HepG2 (cell line): ENCODE results near the gene C15orf62. TPM values are rescaled to one million over a fixed set of nuclear protein-coding genes. Genes with fewer than 3 reads are reported as not detected.
A peak's percentile ranks its signal among the peaks of the same experiment; 100 is the strongest.

Source experiments
- CREB3 ChIP-seq: sonication (generic); formaldehyde crosslinking; IDR thresholded peaks from 2 replicates; pipeline ENCODE4 v1.5.0; 2020; ENCODE audit warnings: missing genetic modification reagents
- HMGXB4 ChIP-seq, 2 experiments: sonication (generic) in 1 of 2; formaldehyde crosslinking in 1 of 2; IDR thresholded peaks; 2 replicates each; pipeline versions ENCODE4 v1.4.0 to v1.6.1; 2018 to 2020; ENCODE audit warnings: missing genetic modification reagents in 2 of 2, borderline replicate concordance in 1 of 2, low read depth in 1 of 2, mild to moderate bottlenecking in 1 of 2, missing biosample characterization in 1 of 2
- NR0B2 ChIP-seq: sonication (generic); formaldehyde crosslinking; IDR thresholded peaks from 2 replicates; pipeline ENCODE4 v1.4.0; 2020; ENCODE audit warnings: mild to moderate bottlenecking, missing genetic modification reagents
- ZNF484 ChIP-seq: sonication (generic); formaldehyde crosslinking; IDR thresholded peaks from 2 replicates; pipeline ENCODE4 v1.5.1; 2020; ENCODE audit warnings: mild to moderate bottlenecking, low read depth, missing genetic modification reagents, borderline replicate concordance
- ZNF800 ChIP-seq: sonication (generic); formaldehyde crosslinking; IDR thresholded peaks from 2 replicates; pipeline ENCODE4 v1.4.0; 2020; ENCODE audit warnings: missing genetic modification reagents
- ZSCAN31 ChIP-seq: sonication (generic); formaldehyde crosslinking; IDR thresholded peaks from 2 replicates; pipeline ENCODE4 v1.5.0; 2020; ENCODE audit warnings: low read depth, mild to moderate bottlenecking, missing genetic modification reagents
- polyA plus RNA-seq, 8 experiments: library from polyadenylated mRNA; depleted of rRNA in 3 of 8; stranded (reverse) in 7 of 8; unstranded in 1 of 8; fragments of >200 nt; fragmentation: Illumina TruSeq in 4 of 8; extraction: Trizol in 4 of 8; gene quantifications; 2 replicates each; pipeline versions ENCODE4 v1.2.1 to v1.2.3, GENCODE V29; 2011 to 2016; ENCODE audit warnings: low read depth in 4 of 8, missing spikeins in 1 of 8, mixed read lengths in 1 of 8; ENCODE audit not compliant: insufficient read depth in 1 of 8
- total RNA-seq, 5 experiments: library from RNA; depleted of rRNA; stranded (reverse); fragments of >200 nt; fragmentation: Illumina TruSeq; extraction: Trizol; gene quantifications; 2 replicates each; pipeline ENCODE4 v1.2.3, GENCODE V29; 2016; ENCODE audit warnings: low read depth in 1 of 5
- TF ChIP-seq, protein P1 (sequence below): sonication (generic); formaldehyde crosslinking; IDR thresholded peaks from 2 replicates; pipeline ENCODE4 v1.4.0; 2020; ENCODE audit warnings: missing genetic modification reagents
- TF ChIP-seq, protein P2 (sequence below): sonication (generic); formaldehyde crosslinking; IDR thresholded peaks from 2 replicates; pipeline ENCODE4 v1.4.0; 2020; ENCODE audit warnings: mild to moderate bottlenecking, missing genetic modification reagents
- TF ChIP-seq, protein P3 (sequence below): sonication (generic); formaldehyde crosslinking; IDR thresholded peaks from 2 replicates; pipeline ENCODE4 v1.5.0; 2020; ENCODE audit warnings: missing genetic modification reagents
- TF ChIP-seq, protein P4 (sequence below): IDR thresholded peaks from 2 replicates; pipeline ENCODE4 v1.6.1; 2018; ENCODE audit warnings: missing genetic modification reagents, mild to moderate bottlenecking, missing compliant biosample characterization

The C15orf62 gene
- total and polyA plus RNA-seq, 2 of the 13 experiments (the other 11 are each of a cell fraction or from before 2014, with no cell fraction given) = 0.51 to 1.1 TPM

DNA sequence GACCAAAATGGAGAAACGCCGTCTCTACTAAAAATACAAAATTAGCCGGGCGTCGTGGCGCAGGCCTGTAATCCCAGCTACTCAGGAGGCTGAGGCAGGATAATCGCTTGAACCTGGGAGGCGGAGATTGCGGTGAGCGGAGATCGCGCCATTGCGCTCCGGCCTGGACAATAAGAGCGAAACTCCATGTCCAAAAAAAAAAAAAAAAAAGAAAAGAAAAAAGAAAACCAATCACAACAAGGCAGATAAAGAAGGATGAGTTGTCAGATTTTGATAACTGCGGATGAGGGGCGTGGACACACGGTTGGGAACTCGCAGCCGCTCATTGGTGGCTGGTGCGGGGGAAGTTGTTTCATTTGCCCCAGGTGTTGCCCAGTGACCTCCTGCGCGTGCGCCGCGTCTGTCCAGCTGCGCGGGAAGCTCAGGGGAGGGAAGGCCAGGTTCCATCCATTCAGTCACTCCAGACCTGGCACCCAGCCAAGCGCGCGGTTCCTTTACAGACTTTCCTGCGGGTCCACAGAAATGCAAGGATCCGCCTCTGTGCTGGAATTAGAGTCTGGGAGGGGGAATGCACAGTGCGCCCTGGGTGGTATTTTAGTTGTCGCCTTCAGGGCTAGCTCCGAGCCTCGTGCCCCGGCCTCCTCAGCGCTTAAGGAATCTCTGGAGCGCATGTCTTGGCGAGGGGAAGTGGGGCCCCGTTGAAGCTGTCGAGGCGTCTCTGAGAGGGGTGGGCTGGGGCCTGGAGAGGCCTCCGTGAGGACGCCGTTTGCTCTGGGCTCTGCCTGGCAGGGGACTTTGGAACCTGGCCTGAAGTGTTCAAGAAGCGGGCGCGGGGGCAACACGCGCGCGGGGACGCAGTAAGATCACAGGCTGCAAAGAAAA is 6.6 kb upstream of the C15orf62 start (continued):
- TF ChIP-seq, protein P1, sequence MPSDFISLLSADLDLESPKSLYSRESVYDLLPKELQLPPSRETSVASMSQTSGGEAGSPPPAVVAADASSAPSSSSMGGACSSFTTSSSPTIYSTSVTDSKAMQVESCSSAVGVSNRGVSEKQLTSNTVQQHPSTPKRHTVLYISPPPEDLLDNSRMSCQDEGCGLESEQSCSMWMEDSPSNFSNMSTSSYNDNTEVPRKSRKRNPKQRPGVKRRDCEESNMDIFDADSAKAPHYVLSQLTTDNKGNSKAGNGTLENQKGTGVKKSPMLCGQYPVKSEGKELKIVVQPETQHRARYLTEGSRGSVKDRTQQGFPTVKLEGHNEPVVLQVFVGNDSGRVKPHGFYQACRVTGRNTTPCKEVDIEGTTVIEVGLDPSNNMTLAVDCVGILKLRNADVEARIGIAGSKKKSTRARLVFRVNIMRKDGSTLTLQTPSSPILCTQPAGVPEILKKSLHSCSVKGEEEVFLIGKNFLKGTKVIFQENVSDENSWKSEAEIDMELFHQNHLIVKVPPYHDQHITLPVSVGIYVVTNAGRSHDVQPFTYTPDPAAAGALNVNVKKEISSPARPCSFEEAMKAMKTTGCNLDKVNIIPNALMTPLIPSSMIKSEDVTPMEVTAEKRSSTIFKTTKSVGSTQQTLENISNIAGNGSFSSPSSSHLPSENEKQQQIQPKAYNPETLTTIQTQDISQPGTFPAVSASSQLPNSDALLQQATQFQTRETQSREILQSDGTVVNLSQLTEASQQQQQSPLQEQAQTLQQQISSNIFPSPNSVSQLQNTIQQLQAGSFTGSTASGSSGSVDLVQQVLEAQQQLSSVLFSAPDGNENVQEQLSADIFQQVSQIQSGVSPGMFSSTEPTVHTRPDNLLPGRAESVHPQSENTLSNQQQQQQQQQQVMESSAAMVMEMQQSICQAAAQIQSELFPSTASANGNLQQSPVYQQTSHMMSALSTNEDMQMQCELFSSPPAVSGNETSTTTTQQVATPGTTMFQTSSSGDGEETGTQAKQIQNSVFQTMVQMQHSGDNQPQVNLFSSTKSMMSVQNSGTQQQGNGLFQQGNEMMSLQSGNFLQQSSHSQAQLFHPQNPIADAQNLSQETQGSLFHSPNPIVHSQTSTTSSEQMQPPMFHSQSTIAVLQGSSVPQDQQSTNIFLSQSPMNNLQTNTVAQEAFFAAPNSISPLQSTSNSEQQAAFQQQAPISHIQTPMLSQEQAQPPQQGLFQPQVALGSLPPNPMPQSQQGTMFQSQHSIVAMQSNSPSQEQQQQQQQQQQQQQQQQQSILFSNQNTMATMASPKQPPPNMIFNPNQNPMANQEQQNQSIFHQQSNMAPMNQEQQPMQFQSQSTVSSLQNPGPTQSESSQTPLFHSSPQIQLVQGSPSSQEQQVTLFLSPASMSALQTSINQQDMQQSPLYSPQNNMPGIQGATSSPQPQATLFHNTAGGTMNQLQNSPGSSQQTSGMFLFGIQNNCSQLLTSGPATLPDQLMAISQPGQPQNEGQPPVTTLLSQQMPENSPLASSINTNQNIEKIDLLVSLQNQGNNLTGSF (CRISPR knock-in tag) = peak; percentile 48; the same call in 1 of the 2 replicates
- TF ChIP-seq ZSCAN31 (CRISPR knock-in tag) (peak; percentile 22; the same call in 1 of the 2 replicates), NR0B2 (CRISPR knock-in tag) (peak; percentile 76), ZNF484 (CRISPR knock-in tag) (no peak), ZNF800 (CRISPR knock-in tag) (no peak; the same call in 1 of the 2 replicates), HMGXB4 (CRISPR knock-in tag; IDR thresholded peaks at IDR 0.05; ENCODE audit: borderline replicate concordance in 1 of 2, low read depth in 1 of 2) (no peak; a peak in 1 of 4 replicates), CREB3 (CRISPR knock-in tag) (peak; percentile 41; the same call in 1 of the 2 replicates)
- TF ChIP-seq, protein P2, sequence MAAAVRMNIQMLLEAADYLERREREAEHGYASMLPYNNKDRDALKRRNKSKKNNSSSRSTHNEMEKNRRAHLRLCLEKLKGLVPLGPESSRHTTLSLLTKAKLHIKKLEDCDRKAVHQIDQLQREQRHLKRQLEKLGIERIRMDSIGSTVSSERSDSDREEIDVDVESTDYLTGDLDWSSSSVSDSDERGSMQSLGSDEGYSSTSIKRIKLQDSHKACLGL (CRISPR knock-in tag) = peak; percentile 32; the same call in 1 of the 2 replicates
- TF ChIP-seq, protein P3, sequence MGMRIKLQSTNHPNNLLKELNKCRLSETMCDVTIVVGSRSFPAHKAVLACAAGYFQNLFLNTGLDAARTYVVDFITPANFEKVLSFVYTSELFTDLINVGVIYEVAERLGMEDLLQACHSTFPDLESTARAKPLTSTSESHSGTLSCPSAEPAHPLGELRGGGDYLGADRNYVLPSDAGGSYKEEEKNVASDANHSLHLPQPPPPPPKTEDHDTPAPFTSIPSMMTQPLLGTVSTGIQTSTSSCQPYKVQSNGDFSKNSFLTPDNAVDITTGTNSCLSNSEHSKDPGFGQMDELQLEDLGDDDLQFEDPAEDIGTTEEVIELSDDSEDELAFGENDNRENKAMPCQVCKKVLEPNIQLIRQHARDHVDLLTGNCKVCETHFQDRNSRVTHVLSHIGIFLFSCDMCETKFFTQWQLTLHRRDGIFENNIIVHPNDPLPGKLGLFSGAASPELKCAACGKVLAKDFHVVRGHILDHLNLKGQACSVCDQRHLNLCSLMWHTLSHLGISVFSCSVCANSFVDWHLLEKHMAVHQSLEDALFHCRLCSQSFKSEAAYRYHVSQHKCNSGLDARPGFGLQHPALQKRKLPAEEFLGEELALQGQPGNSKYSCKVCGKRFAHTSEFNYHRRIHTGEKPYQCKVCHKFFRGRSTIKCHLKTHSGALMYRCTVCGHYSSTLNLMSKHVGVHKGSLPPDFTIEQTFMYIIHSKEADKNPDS (CRISPR knock-in tag) = 0 out of 2 replicates have a peak, but pooled peaks have one; percentile 18
- TF ChIP-seq, protein P4, sequence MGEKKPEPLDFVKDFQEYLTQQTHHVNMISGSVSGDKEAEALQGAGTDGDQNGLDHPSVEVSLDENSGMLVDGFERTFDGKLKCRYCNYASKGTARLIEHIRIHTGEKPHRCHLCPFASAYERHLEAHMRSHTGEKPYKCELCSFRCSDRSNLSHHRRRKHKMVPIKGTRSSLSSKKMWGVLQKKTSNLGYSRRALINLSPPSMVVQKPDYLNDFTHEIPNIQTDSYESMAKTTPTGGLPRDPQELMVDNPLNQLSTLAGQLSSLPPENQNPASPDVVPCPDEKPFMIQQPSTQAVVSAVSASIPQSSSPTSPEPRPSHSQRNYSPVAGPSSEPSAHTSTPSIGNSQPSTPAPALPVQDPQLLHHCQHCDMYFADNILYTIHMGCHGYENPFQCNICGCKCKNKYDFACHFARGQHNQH (CRISPR knock-in tag) = peak; percentile 37
